OCI-LY3 (cell line): ENCODE results near the gene KDM2A.
"Not testable (repeated sequence)": the region's sequence is repeated elsewhere in the genome, so short reads cannot be mapped to it uniquely, and the experiment has no call there.

Experiments used
- EZH2phosphoT487 ChIP-seq: fragments of 200-600 bp; shearing (Covaris generic); IDR thresholded peaks from 2 replicates; pipeline ENCODE4 v1.6.1; 2018; ENCODE audit warnings: antibody characterized with exemption, mixed run types, low read depth
- TF ChIP-seq, protein P1 (sequence below): fragments of 200-600, 300-600 bp; sonication (generic); IDR thresholded peaks from 2 replicates; pipeline ENCODE4 v1.5.1; 2014; ENCODE audit warnings: antibody characterized with exemption, low read length, low read depth

DNA sequence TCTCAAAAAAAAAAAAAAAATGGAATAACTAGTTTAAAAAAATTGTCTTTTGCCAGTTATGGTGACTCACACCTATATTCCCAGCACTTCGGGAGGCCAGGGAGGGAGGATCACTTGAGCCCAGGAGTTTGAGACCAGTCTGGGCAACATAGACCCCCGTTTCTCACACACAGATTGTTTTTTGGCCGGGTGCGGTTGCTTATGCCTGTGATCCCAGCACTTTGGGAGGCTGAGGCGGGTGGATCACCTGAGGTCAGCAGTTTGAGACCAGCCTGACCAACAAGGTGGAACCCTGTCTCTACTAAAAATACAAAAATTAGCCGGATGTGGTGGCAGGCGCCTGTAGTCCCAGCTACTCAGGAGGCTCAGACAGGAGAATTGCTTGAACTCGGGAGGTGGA lies 7.2 kb downstream of the KDM2A start:
- TF ChIP-seq, protein P1, sequence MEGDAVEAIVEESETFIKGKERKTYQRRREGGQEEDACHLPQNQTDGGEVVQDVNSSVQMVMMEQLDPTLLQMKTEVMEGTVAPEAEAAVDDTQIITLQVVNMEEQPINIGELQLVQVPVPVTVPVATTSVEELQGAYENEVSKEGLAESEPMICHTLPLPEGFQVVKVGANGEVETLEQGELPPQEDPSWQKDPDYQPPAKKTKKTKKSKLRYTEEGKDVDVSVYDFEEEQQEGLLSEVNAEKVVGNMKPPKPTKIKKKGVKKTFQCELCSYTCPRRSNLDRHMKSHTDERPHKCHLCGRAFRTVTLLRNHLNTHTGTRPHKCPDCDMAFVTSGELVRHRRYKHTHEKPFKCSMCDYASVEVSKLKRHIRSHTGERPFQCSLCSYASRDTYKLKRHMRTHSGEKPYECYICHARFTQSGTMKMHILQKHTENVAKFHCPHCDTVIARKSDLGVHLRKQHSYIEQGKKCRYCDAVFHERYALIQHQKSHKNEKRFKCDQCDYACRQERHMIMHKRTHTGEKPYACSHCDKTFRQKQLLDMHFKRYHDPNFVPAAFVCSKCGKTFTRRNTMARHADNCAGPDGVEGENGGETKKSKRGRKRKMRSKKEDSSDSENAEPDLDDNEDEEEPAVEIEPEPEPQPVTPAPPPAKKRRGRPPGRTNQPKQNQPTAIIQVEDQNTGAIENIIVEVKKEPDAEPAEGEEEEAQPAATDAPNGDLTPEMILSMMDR, result not testable (repeated sequence)
- not testable (repeated sequence) for TF ChIP-seq EZH2phosphoT487
